NCI-H524 (cell line): ENCODE data around the gene CAMK1D.
"Not testable (repeated sequence)": the region's sequence is repeated elsewhere in the genome, so short reads cannot be mapped to it uniquely, and the experiment has no call there.

Source experiments
- DNase-seq, 2 experiments: peaks; one replicate each; lab custom pipeline; 2025; lab: John Stamatoyannopoulos, UW

Gene CAMK1D

GRCh38 chr10:12430406-12430982 lies 81.1 kb downstream of the CAMK1D start:
- DNase-seq = no peak

GRCh38 chr10:12431151-12432101 lies 82.1 kb downstream of the CAMK1D start:
- no peak for DNase-seq

GRCh38 chr10:12432402-12433189 lies 83.2 kb downstream of the CAMK1D start:
- DNase-seq = peak; percentile 1 to 57

GRCh38 chr10:12434277-12434676 lies 84.9 kb downstream of the CAMK1D start:
- DNase-seq = peak in 1 of 2 experiments; percentile 13

GRCh38 chr10:12434677-12435076 lies 85.3 kb downstream of the CAMK1D start:
- not testable (repeated sequence) for DNase-seq

- DNase-seq = no peak
Observed at GRCh38 chr10:12435348-12435747, 86.0 kb downstream of the CAMK1D start.

GRCh38 chr10:12438919-12439692 lies 89.8 kb downstream of the CAMK1D start:
- DNase-seq = no peak

GRCh38 chr10:12439767-12440166 lies 90.4 kb downstream of the CAMK1D start:
- DNase-seq = not testable (repeated sequence)

GRCh38 chr10:12443026-12443425 lies 93.7 kb downstream of the CAMK1D start:
- DNase-seq = no peak

- DNase-seq = no peak
Observed at GRCh38 chr10:12444981-12445700, 95.8 kb downstream of the CAMK1D start.

GRCh38 chr10:12445701-12446334 lies 96.5 kb downstream of the CAMK1D start:
- DNase-seq = no peak

GRCh38 chr10:12448340-12448728 lies 99.0 kb downstream of the CAMK1D start:
- no peak for DNase-seq

GRCh38 chr10:12448729-12449391 lies 99.5 kb downstream of the CAMK1D start:
- DNase-seq = no peak

- no peak for DNase-seq
Observed at GRCh38 chr10:12455318-12455717, 106.0 kb downstream of the CAMK1D start.

GRCh38 chr10:12455766-12456165 lies 106.4 kb downstream of the CAMK1D start:
- no peak for DNase-seq

GRCh38 chr10:12459340-12459739 lies 110.0 kb downstream of the CAMK1D start:
- DNase-seq = no peak

- no peak for DNase-seq
Observed at GRCh38 chr10:12459762-12460161, 110.4 kb downstream of the CAMK1D start.

- DNase-seq = no peak
Observed at GRCh38 chr10:12463459-12463838, 114.1 kb downstream of the CAMK1D start.

GRCh38 chr10:12465385-12466136 lies 116.2 kb downstream of the CAMK1D start:
- no peak for DNase-seq
